Tibial artery (tissue), 4 donors: ENCODE results near the gene CBLC.

Experiments used
- DNase-seq, 2 donors: peaks; one replicate each; pipeline ENCODE4 v3.0.0-alpha.2; 2019
- H3K27ac ChIP-seq, 2 donors: fragments of 200-600 bp; sonication (generic) in 1 of 2; 1 replicate in 1 of 2; 2 replicates in 1 of 2; pipeline ENCODE4 v1.5.1; 2018 to 2019; ENCODE audit warnings: mild to moderate bottlenecking in 1 of 2
- H3K27me3 ChIP-seq, 2 donors: fragments of 200-600 bp; sonication (generic) in 1 of 2; one replicate each; pipeline versions ENCODE4 v1.5.1 to v1.6.0; 2016 to 2019
- H3K36me3 ChIP-seq, 3 donors: fragments of 200-600 bp; sonication (generic) in 2 of 3; one replicate each; pipeline ENCODE4 v1.5.1; 2016 to 2019; ENCODE audit warnings: mild to moderate bottlenecking in 2 of 3
- H3K4me1 ChIP-seq, 4 donors: fragments of 200-600 bp; sonication (generic) in 2 of 4; 1 replicate in 3 of 4; 2 replicates in 1 of 4; pipeline ENCODE4 v1.5.1; 2016 to 2019
- H3K4me3 ChIP-seq, 2 donors: fragments of 200-600 bp; sonication (generic) in 1 of 2; 1 replicate in 1 of 2; 2 replicates in 1 of 2; pipeline ENCODE4 v1.5.1; 2018 to 2019; ENCODE audit warnings: mild to moderate bottlenecking in 2 of 2
- H3K9me3 ChIP-seq, 3 donors: fragments of 200-600 bp; sonication (generic) in 1 of 3; one replicate each; pipeline ENCODE4 v1.5.1; 2016 to 2019
- intact Hi-C: fragments of 100-400 bp; cut with DNase I; formaldehyde crosslinking; loops from one replicate; pipeline ENCODE4 v1.15.0; 2023; ENCODE audit warnings: low total_unique reads
- TF ChIP-seq, protein P1 (sequence below), 2 experiments: fragments of 200-600 bp in 1 of 2; fragments of 450-650 bp in 1 of 2; IDR thresholded peaks; one replicate each; pipeline ENCODE4 v1.5.1; 2017 to 2019; ENCODE audit warnings: antibody characterized with exemption in 2 of 2, mild to moderate bottlenecking in 1 of 2, moderate library complexity in 1 of 2

CBLC gene

DNA sequence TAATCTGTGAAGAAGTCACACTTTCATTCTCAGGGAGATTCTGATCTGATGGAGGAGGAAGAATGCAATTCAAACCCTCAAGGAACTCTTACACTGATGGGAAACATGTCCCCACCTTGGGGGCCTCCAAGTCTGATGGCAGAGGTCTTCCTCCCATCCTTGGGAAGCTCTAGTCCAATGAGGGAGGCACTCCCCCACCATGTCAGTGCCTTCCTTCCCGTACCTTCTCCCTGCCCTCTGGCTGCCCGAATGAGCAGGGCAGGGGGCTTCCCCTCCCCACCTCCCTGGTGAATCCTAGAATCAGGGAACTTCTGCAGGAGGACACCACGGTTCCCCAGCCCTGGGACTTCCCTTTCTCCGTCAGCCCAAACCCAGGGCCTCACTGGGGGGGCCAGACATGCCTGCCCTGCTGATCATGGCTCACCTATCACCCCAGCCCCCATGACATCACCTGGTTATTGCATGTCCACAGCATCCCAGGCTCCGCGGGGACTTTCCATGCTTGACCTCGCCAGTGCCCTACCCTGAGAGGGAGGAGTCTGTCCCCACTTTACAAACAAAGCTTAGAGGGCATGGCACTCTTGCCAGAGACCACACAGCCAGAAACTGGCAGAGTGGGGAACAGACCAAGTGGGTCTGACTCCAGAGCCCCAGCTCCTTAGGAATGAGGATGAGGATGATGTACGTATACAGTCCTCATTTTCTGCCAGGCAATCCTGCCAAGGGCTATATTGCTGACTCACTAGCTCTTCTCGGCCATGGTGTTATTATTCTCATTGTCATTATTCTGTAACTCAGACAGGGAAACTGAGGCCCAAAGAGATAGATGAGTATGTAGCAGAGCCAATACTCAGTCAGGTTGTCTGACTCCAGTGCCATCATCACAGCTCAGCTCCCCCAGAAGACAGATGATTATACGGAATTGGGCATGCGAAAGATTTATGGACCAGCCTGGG lies 38.8 kb upstream of the CBLC start:
- Histone ChIP-seq H3K27me3 (no peaks in the 10 kb centered on the region), H3K4me1 (peaks cover 0 to 40% (median 27%) of the 10 kb centered on the region in 4 donors), H3K9me3 (no peaks in the 10 kb centered on the region), H3K27ac (no peak overlapping the region), H3K36me3 (no peaks in the 10 kb centered on the region), H3K4me3 (no peak overlapping the region)
- TF ChIP-seq, protein P1, sequence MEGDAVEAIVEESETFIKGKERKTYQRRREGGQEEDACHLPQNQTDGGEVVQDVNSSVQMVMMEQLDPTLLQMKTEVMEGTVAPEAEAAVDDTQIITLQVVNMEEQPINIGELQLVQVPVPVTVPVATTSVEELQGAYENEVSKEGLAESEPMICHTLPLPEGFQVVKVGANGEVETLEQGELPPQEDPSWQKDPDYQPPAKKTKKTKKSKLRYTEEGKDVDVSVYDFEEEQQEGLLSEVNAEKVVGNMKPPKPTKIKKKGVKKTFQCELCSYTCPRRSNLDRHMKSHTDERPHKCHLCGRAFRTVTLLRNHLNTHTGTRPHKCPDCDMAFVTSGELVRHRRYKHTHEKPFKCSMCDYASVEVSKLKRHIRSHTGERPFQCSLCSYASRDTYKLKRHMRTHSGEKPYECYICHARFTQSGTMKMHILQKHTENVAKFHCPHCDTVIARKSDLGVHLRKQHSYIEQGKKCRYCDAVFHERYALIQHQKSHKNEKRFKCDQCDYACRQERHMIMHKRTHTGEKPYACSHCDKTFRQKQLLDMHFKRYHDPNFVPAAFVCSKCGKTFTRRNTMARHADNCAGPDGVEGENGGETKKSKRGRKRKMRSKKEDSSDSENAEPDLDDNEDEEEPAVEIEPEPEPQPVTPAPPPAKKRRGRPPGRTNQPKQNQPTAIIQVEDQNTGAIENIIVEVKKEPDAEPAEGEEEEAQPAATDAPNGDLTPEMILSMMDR (IDR thresholded peaks at IDR 0.05): no peak
- intact Hi-C loops: no loop called here
- DNase-seq: no peak

DNA sequence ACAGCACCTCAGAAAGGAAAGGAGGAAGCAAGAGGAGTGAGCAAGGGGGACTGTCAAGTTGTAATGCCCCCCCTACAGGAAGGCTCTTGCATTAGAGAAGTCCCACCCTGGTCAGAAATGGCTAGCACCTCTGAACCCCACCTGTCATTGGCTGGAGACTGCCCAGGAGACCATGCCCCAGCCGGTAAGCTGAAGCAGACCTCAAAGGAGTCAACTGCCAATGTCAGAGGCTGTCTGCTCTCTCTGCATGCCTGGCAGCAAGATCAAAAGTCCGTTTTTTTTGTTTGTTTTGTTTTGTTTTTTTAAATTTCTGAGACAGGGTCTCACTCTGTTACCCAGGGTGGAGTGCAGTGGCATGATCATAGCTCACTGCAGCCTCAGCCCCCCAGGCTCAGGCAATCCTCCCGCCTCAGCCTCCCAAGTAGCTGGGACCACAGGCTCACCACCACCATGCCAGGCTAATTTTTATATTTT lies 37.3 kb upstream of the CBLC start:
- Histone ChIP-seq H3K4me1 (peaks cover 0 to 50% (median 34%) of the 10 kb centered on the region in 4 donors), H3K27me3 (no peaks in the 10 kb centered on the region), H3K9me3 (no peaks in the 10 kb centered on the region), H3K4me3 (no peak overlapping the region), H3K27ac (peak overlapping the region; percentile 78 to 80), H3K36me3 (no peaks in the 10 kb centered on the region)
- TF ChIP-seq, protein P1 (IDR thresholded peaks at IDR 0.05): no peak
- no peak for DNase-seq
- intact Hi-C loops: no loop called here

DNA sequence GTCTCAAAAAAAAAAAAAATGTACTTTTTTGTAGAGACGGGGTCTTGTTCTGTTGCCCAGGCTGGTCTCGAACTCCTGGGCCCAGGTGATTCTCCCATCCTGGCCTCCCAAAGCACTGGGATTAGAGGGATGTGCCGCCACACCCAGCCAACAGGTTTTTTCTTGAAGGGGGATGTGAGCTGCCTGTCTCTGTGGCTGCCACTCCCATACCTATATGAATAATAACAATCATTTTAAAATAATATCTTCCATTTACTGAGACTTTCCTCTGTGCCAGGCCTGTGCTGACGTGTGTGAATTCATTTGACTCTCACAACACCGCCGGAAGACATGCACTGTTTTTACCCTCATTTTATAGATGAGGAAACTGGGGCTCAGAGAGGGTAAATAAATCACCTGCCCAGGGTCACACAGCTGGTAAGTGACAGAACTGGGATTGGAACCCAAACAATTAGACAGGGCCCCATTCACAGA lies 36.4 kb upstream of the CBLC start:
- Histone ChIP-seq H3K4me1 (peaks cover 0 to 58% (median 38%) of the 10 kb centered on the region in 4 donors), H3K27ac (peak overlapping the region; percentile 78 to 80), H3K4me3 (no peak overlapping the region)

DNA sequence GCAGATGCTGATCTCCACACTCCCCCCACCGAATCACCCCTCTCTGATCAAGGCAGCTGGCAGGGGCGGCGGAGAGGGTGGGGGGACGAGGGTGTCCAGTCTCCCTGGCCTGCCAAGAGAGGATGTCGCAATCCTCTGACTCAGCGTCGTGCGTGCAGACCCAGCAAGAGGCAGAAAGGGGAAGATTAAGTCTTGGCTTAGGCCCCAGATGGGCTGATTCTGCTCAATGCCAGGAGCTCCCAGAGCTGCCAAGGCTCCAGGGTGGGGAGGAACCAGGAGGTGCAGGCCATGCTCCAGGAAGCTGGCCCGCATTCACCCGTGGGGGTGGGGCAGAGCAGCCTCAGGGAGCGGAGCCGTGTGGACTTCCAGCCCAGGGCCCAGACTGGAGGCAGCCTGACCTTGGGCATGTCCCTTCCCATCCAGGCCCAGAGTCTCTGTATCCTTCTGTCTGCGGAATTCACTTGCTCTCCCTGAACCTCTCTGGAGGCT lies 35.8 kb upstream of the CBLC start:
- DNase-seq: peak; percentile 99 to 100
- intact Hi-C loops: no loop called here
- Histone ChIP-seq H3K4me1 (peaks cover 0 to 63% (median 43%) of the 10 kb centered on the region in 4 donors), H3K9me3 (no peaks in the 10 kb centered on the region), H3K36me3 (no peaks in the 10 kb centered on the region), H3K27ac (peak overlapping the region; percentile 80), H3K4me3 (no peak overlapping the region), H3K27me3 (no peaks in the 10 kb centered on the region)
- TF ChIP-seq, protein P1 (IDR thresholded peaks at IDR 0.05): no peak

More for the DNA sequence above, 36.4 kb upstream of the CBLC start:
- no peaks in the 10 kb centered on the region for H3K9me3 ChIP-seq
- no peaks in the 10 kb centered on the region for H3K27me3 ChIP-seq
- no peaks in the 10 kb centered on the region for H3K36me3 ChIP-seq
- TF ChIP-seq, protein P1 (IDR thresholded peaks at IDR 0.05): no peak
- intact Hi-C loops: no loop called here
- DNase-seq: no peak

DNA sequence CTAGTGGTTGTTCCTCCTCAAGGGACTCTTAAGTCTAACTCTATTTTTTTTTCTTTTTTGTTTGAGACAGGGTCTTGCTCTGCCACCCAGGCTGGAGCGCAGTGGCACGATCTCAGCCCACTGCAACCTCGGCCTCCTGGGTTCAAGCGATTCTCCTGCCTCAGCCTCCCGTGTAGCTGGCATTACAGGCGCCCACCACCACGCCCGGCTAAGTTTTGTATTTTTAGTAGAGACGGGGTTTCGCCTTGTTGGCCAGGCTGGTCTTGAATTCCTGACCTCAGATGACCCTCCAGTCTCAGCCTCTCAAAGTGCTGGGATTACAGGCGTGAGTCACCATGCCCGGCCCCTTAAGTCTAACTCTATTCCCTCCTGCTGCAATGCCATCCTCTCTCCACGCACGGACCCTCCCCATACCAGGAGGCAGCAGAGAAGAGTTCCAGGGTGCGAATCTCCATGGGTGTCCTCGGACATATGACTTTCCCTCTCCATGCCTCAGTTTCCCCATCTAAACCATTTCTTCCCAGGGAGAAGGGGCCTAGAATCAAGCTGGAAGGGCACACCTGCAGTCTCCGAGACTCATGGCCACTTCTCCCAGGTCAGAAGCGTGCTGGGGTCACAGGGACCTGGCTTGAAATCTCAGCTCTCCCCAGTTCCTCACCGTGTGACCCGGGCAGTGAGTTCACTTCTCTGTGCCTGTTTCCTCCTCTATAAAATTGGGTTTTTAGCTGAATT lies 35.2 kb upstream of the CBLC start:
- TF ChIP-seq, protein P1 (IDR thresholded peaks at IDR 0.05): no peak
- intact Hi-C loops: no loop called here
- H3K27me3 ChIP-seq: no peaks in the 10 kb centered on the region
- H3K4me3 ChIP-seq: no peak overlapping the region
- no peaks in the 10 kb centered on the region for H3K36me3 ChIP-seq
- no peak for DNase-seq
- peaks cover 0 to 61% (median 48%) of the 10 kb centered on the region in 4 donors for H3K4me1 ChIP-seq
- H3K9me3 ChIP-seq: no peaks in the 10 kb centered on the region
- peak overlapping the region; percentile 80 for H3K27ac ChIP-seq
